Activated T-cell treated with anti-CD3 and anti-CD28 coated beads for 24 hours (primary cell): ENCODE measurements around the gene ADORA2A.
"Not testable (repeated sequence)": the region's sequence is repeated elsewhere in the genome, so short reads cannot be mapped to it uniquely, and the experiment has no call there.

Source experiments
- DNase-seq: peaks from one replicate; pipeline ENCODE4 v3.0.0-alpha.2; 2020; ENCODE audit warnings: low read depth

The ADORA2A gene

DNA sequence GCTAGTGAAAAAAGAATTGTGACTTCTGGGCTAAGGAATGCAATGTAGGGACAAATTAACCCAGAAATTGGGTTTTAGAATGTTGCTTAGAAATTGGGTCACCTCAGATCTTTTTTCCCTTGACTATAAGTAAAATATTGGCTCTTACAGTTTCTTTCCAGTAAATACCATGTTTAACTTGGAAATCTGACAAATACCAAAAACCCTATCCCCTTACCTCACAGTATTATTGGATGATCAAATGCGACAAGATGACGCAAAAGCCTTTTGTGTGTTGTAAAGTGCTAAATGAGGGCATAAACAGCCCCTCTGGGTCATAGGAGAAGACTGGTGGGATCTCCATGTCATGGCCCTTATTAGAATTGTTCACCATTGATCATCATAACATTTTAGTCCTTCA lies 61.6 kb downstream of the ADORA2A start:
- DNase-seq, result no peak

DNA sequence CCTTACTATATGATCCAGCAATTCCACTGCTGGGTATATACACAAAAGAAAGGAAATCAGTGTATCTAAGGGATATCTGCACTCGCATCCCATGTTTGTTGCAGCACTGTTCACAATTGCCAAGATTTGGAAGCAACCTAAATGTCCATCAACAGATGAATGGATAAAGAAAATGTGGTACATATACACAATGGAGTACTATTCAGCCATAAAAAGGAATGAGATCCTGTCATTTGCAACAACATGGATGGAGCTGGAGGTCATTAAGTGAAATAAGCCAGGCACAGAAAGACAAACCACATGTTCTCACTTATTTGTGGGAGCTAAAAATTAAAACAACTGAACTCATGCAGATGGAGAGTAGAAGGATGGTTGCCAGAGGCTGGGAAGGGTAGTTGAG lies 62.0 kb downstream of the ADORA2A start:
- DNase-seq, result not testable (repeated sequence)
